Measurements from ENCODE around the gene SIRT2. TPM values are rescaled to one million over a fixed set of nuclear protein-coding genes. Genes with fewer than 3 reads are reported as not detected.
A peak's percentile ranks its signal among the peaks of the same experiment; 100 is the strongest.

SIRT2 gene
- total RNA-seq, 1 experiment from 2014 or later: 15.4 TPM

DNA sequence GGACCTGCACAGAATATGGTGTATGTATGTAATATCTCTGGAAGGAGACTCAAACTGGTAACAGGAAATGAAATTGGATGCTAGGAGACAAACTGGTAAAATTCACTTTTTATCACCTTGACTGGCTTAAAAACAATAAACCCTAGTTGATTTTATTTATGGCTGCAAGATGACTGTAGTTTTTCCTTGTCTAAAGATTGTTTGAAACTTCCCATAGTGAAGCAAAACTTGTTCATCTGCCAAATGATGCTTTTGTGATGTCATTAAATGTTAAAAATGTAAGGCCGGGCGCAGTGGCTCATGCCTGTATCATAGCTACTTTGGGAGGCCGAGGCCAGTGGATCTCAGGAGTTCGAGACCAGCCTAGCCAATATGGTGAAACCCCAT lies 65.3 kb downstream of the SIRT2 start:
- Histone ChIP-seq H2AFZ (ENCODE audit: low read depth, low read length, poor library complexity, severe bottlenecking) (no peak overlapping the region), H3K27me3 (ENCODE audit: insufficient read depth, low read length) (no peaks in the 10 kb centered on the region), H3K4me2 (ENCODE audit: low read length) (no peak overlapping the region), H3K4me1 (ENCODE audit: control insufficient read depth in 1 of 2, insufficient read depth in 2 of 2, low read length in 2 of 2) (peaks cover 2 to 27% of the 10 kb centered on the region in 2 experiments; a peak in 3 of 4 replicates), H3K36me3 (ENCODE audit: control insufficient read depth in 1 of 2, insufficient read depth in 2 of 2, low read length in 2 of 2) (peaks cover 24 to 29% of the 10 kb centered on the region in 2 experiments; a peak in 3 of 4 replicates), H3K9ac (ENCODE audit: low read length) (no peak overlapping the region), H3K9me3 (ENCODE audit: control insufficient read depth in 1 of 2, insufficient read depth in 1 of 2, low read depth in 1 of 2, low read length in 2 of 2) (no peaks in the 10 kb centered on the region), H3K4me3 (replicated peaks in 1 of 2; ENCODE audit: low read depth in 1 of 2, low read length in 2 of 2) (no peak overlapping the region), H4K20me1 (ENCODE audit: insufficient read depth) (peaks cover 3% of the 10 kb centered on the region; the same call in 1 of the 2 replicates), H3K27ac (ENCODE audit: low read depth, low read length) (no peak overlapping the region), H3K9me2 (ENCODE audit: insufficient read depth) (no peaks in the 10 kb centered on the region), H3K79me2 (ENCODE audit: insufficient read depth, low read length) (peaks cover 21% of the 10 kb centered on the region; the same call in 1 of the 2 replicates)
- POLR2A ChIA-PET: interaction anchor here (0.7 to 2.2 kb wide), 3 partner anchors 11 to 73 kb away, joined by 3 to 9 read pairs (median 7); no protein-coding TSS in a partner anchor
- BruUV-seq (replicated peaks): no TSS peak
- no peak for TF ChIP-seq SP1 (IDR thresholded peaks at IDR 0.05; ENCODE audit: low read depth)
- TF ChIP-seq ZNF274 (IDR thresholded peaks at IDR 0.05; ENCODE audit: low read depth, low read length): no peak
- TF ChIP-seq ELF1 (IDR thresholded peaks at IDR 0.05; ENCODE audit: borderline replicate concordance, low read depth): no peak
- no peak for TF ChIP-seq JUND (IDR thresholded peaks at IDR 0.05)
- TF ChIP-seq, protein P1, sequence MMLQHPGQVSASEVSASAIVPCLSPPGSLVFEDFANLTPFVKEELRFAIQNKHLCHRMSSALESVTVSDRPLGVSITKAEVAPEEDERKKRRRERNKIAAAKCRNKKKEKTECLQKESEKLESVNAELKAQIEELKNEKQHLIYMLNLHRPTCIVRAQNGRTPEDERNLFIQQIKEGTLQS (IDR thresholded peaks at IDR 0.05): no peak
- TF ChIP-seq POLR2AphosphoS5 (IDR thresholded peaks at IDR 0.05; ENCODE audit: low read depth, low read length): no peak
- TF ChIP-seq, protein P2, sequence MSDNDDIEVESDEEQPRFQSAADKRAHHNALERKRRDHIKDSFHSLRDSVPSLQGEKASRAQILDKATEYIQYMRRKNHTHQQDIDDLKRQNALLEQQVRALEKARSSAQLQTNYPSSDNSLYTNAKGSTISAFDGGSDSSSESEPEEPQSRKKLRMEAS (IDR thresholded peaks at IDR 0.05): no peak
- no peak for TF ChIP-seq CEBPB (IDR thresholded peaks at IDR 0.05; ENCODE audit: low read depth)
- RAD21 ChIA-PET (ENCODE audit: low non-redundant PET in 1 of 2, low total read pairs in 2 of 2, uncharacterized antibody in 2 of 2, unreplicated experiment in 2 of 2): no interaction called here
- DNase-seq (ENCODE audit: low read depth, low spot score) (no peak), ATAC-seq (no peak)
- intact Hi-C loops (cut with micrococcal nuclease): loop anchor here (5.0 kb wide), 1 partner anchor 97 kb away; no protein-coding TSS in a partner anchor
- CTCF ChIA-PET: interaction anchor here (1.3 kb wide), 1 partner anchor 53 kb away, joined by 4 read pairs; no protein-coding TSS in a partner anchor

DNA sequence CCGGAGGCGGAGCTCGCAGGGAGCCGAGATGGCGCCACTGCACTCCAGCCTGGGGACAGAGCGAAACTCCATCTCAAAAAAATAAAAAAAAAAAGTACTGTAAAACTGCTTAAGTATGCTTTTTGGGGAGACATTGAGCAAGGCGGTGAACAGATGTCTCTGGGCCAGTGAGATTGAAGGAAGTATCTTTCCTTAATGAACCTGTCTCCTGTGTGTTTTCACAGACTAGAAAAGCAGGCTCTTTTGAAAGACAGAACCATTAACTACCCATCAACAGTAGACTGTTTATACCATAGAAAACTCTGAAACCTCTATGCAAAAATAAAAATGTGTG lies 66.4 kb downstream of the SIRT2 start:
- no peak overlapping the region for H3K4me2 ChIP-seq (ENCODE audit: low read length)
- no peaks in the 10 kb centered on the region for H3K9me3 ChIP-seq (ENCODE audit: control insufficient read depth in 1 of 2, insufficient read depth in 1 of 2, low read depth in 1 of 2, low read length in 2 of 2)
- H3K79me2 ChIP-seq (ENCODE audit: insufficient read depth, low read length): peaks cover 25% of the 10 kb centered on the region; the same call in 1 of the 2 replicates
- BruUV-seq (replicated peaks): no TSS peak
- H3K4me1 ChIP-seq (ENCODE audit: control insufficient read depth in 1 of 2, insufficient read depth in 2 of 2, low read length in 2 of 2): peaks cover 2 to 17% of the 10 kb centered on the region in 2 experiments; a peak in 3 of 4 replicates
- H4K20me1 ChIP-seq (ENCODE audit: insufficient read depth): no peaks in the 10 kb centered on the region
- 0 out of 2 replicates have a peak overlapping the region, but pooled peaks have one; percentile 3 for H3K27ac ChIP-seq (ENCODE audit: low read depth, low read length)
- no peak overlapping the region for H2AFZ ChIP-seq (ENCODE audit: low read depth, low read length, poor library complexity, severe bottlenecking)
- no peak for ATAC-seq
- H3K36me3 ChIP-seq (ENCODE audit: control insufficient read depth in 1 of 2, insufficient read depth in 2 of 2, low read length in 2 of 2): peaks cover 19% of the 10 kb centered on the region in 2 experiments; a peak in 3 of 4 replicates
- no peaks in the 10 kb centered on the region for H3K9me2 ChIP-seq (ENCODE audit: insufficient read depth)
- DNase-seq (ENCODE audit: low read depth, low spot score): no peak
- RAD21 ChIA-PET (ENCODE audit: low non-redundant PET in 1 of 2, low total read pairs in 2 of 2, uncharacterized antibody in 2 of 2, unreplicated experiment in 2 of 2): no interaction called here
- POLR2A ChIA-PET: interaction anchor here (1.3 to 1.5 kb wide), 2 partner anchors 10 to 16 kb away, joined by 4 to 9 read pairs; no protein-coding TSS in a partner anchor
- no peak overlapping the region for H3K9ac ChIP-seq (ENCODE audit: low read length)
- CTCF ChIA-PET: no interaction called here
- intact Hi-C loops (cut with micrococcal nuclease): loop anchor here (5.0 kb wide), 1 partner anchor 96 kb away; no protein-coding TSS in a partner anchor
- no peak overlapping the region for H3K4me3 ChIP-seq (replicated peaks in 1 of 2; ENCODE audit: low read depth in 1 of 2, low read length in 2 of 2)
- H3K27me3 ChIP-seq (ENCODE audit: insufficient read depth, low read length): no peaks in the 10 kb centered on the region
- TF ChIP-seq, protein P3, sequence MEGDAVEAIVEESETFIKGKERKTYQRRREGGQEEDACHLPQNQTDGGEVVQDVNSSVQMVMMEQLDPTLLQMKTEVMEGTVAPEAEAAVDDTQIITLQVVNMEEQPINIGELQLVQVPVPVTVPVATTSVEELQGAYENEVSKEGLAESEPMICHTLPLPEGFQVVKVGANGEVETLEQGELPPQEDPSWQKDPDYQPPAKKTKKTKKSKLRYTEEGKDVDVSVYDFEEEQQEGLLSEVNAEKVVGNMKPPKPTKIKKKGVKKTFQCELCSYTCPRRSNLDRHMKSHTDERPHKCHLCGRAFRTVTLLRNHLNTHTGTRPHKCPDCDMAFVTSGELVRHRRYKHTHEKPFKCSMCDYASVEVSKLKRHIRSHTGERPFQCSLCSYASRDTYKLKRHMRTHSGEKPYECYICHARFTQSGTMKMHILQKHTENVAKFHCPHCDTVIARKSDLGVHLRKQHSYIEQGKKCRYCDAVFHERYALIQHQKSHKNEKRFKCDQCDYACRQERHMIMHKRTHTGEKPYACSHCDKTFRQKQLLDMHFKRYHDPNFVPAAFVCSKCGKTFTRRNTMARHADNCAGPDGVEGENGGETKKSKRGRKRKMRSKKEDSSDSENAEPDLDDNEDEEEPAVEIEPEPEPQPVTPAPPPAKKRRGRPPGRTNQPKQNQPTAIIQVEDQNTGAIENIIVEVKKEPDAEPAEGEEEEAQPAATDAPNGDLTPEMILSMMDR (IDR thresholded peaks at IDR 0.05 in 2 of 3, conservative IDR thresholded peaks at IDR 0.05 in 1 of 3; ENCODE audit: borderline replicate concordance in 1 of 3, insufficient read depth in 1 of 3, low read depth in 2 of 3, low read length in 2 of 3): no peak
- TF ChIP-seq ELF1 (IDR thresholded peaks at IDR 0.05; ENCODE audit: borderline replicate concordance, low read depth): no peak
- no peak for TF ChIP-seq CEBPB (IDR thresholded peaks at IDR 0.05; ENCODE audit: low read depth)
- TF ChIP-seq TCF7L2 (IDR thresholded peaks at IDR 0.05; ENCODE audit: borderline replicate concordance, extremely low read depth, insufficient read depth, insufficient read length): no peak
- TF ChIP-seq YY1 (IDR thresholded peaks at IDR 0.05; ENCODE audit: extremely low read depth, insufficient replicate concordance, low read depth, low read length): no peak
- TF ChIP-seq, protein P4, sequence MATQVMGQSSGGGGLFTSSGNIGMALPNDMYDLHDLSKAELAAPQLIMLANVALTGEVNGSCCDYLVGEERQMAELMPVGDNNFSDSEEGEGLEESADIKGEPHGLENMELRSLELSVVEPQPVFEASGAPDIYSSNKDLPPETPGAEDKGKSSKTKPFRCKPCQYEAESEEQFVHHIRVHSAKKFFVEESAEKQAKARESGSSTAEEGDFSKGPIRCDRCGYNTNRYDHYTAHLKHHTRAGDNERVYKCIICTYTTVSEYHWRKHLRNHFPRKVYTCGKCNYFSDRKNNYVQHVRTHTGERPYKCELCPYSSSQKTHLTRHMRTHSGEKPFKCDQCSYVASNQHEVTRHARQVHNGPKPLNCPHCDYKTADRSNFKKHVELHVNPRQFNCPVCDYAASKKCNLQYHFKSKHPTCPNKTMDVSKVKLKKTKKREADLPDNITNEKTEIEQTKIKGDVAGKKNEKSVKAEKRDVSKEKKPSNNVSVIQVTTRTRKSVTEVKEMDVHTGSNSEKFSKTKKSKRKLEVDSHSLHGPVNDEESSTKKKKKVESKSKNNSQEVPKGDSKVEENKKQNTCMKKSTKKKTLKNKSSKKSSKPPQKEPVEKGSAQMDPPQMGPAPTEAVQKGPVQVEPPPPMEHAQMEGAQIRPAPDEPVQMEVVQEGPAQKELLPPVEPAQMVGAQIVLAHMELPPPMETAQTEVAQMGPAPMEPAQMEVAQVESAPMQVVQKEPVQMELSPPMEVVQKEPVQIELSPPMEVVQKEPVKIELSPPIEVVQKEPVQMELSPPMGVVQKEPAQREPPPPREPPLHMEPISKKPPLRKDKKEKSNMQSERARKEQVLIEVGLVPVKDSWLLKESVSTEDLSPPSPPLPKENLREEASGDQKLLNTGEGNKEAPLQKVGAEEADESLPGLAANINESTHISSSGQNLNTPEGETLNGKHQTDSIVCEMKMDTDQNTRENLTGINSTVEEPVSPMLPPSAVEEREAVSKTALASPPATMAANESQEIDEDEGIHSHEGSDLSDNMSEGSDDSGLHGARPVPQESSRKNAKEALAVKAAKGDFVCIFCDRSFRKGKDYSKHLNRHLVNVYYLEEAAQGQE (IDR thresholded peaks at IDR 0.05; ENCODE audit: low read depth): no peak
- no peak for TF ChIP-seq SP1 (IDR thresholded peaks at IDR 0.05; ENCODE audit: low read depth)
- TF ChIP-seq EZH2phosphoT487 (IDR thresholded peaks at IDR 0.05; ENCODE audit: borderline replicate concordance): no peak

All from HCT116 (cell line).